Non-pigmented ciliary epithelial cell (primary cell): Measurements from ENCODE around the gene FAM13C.
"Not testable (repeated sequence)": the region's sequence is repeated elsewhere in the genome, so short reads cannot be mapped to it uniquely, and the experiment has no call there.

Source experiments
- DNase-seq: peaks from one replicate; pipeline ENCODE4 v3.0.0-alpha.2; 2010; ENCODE audit warnings: low read depth

FAM13C gene

DNA sequence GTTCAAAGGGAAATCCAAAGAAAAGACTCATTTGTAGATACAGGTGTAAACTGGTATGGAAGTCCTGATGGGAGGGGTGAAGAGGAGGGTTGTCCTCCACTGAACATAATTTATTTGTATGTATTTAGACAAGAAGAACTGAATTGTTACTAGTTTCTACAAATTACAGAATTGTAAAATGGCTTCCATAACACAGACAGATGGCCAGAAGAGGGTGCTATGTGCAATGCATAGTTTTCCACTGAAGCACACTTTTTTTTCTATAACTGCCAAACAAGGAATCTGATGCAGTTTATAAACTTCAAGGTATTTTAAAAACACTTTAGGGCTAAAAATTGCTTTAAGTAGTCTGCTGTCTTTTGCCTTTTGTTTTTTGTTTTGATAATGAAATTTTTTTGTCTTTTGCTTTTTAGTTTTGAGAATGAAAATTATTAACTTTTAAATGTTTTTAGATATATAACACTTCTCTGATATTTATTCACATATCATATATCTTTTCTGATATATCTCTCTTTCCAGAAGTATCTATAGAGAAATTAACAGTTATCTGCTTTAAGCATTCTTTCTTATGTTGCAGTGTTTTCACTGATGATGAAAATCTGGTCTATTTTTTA, 127.4 kb downstream of the FAM13C start:
- peak; percentile 4 for DNase-seq

DNA sequence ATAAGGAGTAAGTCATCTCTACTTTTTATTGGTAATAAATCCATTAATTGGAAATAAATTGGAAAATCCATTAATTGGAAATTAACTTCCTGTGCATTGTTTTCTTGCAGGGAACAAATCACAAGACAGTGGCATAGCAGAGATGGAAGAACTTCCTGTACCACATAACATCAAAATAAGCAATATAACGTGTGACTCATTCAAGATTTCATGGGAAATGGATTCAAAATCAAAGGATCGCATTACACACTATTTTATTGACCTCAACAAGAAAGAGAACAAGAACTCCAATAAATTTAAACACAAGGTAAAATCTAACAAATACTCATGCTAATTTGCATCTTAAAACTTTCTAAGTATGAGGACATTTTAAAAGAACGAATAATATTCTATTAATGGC, 128.2 kb downstream of the FAM13C start:
- peak; percentile 9 for DNase-seq

DNA sequence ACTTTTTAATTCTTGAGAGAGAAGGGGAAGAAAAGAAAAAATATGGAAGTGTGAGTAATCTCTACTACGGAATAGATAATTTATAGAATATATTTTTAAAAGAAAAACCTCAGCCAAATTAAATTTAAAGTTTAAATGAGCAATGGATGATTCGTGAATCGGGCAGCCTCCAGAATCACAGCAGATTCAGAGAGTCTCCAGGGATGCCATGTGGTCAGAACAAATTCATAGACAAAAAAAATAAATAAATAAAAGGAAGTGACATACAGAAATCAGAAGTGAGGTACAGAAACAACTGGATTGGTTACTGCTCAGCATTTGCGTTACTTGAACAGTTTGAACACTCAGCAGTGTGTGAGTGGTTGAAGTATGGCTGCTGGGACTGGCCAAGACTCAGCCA, 132.9 kb downstream of the FAM13C start:
- DNase-seq, result no peak

DNA sequence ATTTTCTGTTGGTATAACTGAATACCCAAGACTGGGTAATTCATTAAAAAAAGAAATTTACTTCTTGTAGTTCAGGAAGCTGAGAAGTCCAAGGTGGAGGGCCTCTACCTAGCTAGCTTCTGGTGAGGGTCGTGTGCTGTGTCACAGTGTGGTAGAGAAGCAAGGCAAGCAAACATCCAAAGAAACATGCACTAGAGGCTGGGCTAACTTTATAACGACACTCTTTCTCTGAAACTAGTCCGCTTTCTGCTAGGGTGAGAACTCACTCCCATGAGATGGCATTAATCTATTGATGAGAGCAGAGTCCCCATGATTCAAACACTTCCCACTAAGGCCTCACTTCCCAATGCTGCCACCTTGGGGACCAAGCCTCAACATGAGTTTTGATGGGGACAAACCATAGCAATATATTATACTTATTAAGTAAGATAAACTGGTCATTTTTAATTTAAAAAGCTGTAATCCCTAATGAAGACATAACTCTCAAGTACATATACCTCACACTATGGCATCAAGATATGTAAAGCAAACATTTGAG, 135.1 kb downstream of the FAM13C start:
- DNase-seq, result no peak

DNA sequence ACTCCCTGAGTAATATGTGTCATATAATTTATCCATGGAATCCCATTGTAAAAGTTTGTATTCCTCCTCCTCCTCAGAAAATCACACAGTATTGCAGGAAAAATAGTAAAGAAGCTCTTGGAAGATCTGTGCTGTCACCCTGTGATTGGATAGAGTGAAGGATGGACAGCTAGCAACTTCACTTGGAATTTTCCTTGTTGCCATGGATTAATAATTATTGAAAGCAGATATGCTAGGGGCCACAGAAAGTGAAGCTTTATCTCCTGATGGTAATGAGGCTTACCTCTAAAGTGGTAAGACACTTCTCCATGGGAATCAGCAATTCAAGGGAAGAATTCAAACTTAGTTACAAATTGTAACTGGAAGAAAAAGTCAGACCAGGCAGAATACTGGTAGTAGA, 137.1 kb downstream of the FAM13C start:
- no peak for DNase-seq

DNA sequence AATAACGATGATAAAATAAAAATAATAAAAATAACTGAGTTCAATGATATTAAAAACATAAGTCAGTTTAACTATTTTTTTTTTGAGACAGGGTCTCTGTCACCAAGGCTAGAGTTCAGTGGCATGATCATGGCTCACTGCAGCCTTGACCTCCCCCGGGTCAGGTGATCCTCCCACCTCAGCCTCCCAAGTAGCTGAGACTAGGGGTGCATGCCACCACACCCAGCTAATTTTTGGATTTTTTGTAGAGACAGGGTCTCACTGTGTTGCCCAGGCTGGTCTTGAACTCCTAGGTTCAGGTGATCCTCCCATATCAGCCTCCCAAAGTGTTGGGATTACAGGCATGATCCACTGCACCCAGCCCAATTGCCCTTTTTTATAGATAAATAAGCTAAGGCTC, 138.8 kb downstream of the FAM13C start:
- DNase-seq, result not testable (repeated sequence)

DNA sequence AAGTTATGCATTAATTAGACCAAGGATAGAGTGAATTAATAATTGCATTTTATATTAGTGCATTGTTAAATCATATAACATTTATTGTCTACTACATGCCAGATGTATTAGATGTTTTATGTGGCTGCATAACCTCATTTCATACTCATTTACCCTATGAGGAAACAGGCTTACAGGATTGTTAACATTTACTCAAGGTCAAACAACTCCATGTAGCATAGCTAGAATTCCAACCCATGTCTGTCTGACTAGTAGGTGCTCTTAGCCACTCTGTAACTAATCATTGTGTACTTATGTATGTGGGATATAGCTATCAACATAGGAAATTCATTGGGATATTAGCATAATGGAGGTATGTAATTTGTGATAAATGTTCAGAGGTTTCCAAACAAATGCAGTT, 139.6 kb downstream of the FAM13C start:
- no peak for DNase-seq

DNA sequence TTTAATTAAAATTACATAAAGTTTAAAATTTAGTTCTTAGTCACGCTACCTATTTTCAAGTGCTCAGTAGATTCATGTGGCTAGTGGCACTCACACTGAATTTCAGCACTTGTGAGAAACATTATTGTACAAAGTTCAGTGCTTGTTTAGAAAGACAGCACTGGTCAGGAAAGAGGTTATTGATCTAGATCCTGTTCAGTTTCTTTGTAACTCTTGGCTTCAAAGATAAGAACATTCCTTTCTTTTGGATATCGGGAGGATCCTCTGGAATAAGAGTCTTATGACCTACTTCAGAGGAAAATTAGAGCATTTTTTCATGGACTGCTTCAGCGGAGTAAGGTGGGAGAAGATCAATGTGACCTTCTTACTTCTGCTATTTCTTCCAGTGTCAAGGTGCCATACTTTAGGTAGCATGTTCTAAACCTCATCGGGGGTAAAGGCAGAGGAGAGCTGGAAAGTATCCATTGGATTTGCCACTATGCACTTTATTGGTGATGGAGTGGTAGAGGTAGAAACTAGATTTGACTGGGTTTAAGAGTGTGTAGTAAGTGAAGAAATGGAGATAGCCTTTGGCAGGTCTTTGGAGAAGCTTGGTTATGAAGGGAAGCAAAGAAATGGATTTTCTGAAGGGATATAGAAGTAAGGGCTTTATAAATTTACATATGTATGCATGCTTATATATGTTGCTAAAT, 146.0 kb downstream of the FAM13C start:
- no peak for DNase-seq

DNA sequence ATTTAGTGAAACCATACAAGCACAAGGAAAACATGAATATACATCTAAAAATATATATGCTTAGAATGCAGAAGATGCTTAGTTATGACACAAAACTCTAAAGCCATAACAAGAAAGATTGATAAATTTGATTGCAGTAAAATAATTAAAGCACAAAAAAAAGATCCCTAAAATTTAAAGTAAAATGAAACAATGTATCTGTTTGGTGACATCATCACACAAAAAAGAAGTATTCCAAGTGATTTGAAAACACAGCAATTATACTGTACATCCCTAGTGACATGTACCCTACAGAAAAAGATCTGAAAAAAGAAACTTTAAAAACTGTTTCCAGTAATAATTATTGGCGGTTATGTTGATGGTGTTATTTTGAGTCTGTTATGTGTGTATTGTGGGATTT, 148.2 kb downstream of the FAM13C start:
- DNase-seq, result no peak

DNA sequence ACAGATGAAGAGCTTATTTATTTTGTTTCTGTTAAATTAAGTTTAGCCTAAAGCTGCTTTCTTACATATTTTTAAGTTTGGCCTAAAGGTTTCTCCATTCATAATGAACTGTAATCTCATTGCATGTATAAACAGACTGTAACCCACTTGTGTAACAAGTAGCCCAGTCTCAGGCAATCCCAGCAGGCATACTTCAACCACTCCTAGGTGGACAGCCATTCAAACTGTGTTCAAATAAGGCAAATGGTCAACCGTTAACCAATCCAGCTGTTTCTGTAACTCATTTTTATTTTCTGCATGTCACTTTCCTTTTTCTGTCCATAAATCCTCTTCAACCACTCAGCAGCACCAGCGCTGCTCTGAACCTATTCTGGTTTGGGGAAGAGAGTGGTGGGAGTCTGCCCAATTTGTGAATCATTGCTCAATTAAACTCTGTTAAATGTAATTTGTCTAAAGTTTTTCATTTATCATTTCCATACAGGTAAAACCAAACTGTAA, 150.0 kb downstream of the FAM13C start:
- DNase-seq, result no peak

DNA sequence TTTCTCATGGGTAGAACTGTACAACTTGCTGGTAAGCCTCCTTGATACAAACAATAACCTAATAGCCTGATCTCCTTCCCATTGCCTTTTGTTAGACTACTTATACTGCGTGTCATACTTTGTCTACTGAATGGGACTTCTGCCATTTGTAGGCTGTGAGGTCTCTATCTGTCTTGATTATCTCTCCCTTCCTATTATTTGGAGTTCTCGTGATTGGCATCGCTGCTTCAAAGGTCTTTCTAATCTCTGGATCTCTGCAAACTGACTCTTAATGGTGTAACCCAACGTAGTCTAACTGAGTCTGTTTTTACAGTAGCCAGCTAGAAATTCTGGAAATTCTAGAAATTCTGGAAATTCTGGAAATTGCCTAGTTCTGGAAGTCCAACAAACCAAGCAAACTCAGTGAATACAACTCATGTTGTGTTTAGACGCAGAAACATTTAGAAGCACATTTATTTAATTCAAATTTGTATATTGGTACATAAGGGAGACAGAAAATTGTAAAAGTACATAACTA, 156.1 kb downstream of the FAM13C start:
- no peak for DNase-seq
